Stimulated activated naive CD4-positive, alpha-beta T cell treated with Interleukin-2 at 50 U/mL for 16 hours (primary cell): Measurements from ENCODE around the gene TOP1.
A peak's percentile ranks its signal among the peaks of the same experiment; 100 is the strongest.
"Not testable (repeated sequence)": the region's sequence is repeated elsewhere in the genome, so short reads cannot be mapped to it uniquely, and the experiment has no call there.

Experiments
- DNase-seq: peaks from one replicate; lab custom pipeline; 2025; lab: John Stamatoyannopoulos, UW

The TOP1 gene

GRCh38 chr20:41095110-41095969, 66.7 kb downstream of the TOP1 start:
- DNase-seq = peak; percentile 27

- no peak for DNase-seq
Observed at GRCh38 chr20:41098703-41099250, 70.2 kb downstream of the TOP1 start.

GRCh38 chr20:41100001-41100480, 71.4 kb downstream of the TOP1 start:
- no peak for DNase-seq

DNA sequence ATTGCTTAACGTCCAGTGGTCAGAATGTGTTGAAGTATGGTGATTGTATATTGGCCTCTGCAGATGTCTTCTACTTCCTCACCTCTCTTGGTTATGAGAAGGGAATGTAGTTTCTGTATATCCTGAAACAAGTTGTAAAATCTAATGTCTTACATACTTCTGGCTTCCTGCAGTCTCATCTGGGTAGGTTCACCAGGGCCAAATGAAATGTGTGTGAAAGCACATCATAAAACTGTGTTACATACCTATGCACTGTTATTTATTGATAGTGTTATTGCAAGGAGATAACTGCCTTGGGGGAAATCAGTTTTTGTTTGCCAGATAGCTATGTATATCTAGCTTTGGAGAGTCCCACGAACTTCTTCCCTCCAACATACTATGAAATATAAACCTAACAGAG, 73.0 kb downstream of the TOP1 start:
- DNase-seq = no peak

DNA sequence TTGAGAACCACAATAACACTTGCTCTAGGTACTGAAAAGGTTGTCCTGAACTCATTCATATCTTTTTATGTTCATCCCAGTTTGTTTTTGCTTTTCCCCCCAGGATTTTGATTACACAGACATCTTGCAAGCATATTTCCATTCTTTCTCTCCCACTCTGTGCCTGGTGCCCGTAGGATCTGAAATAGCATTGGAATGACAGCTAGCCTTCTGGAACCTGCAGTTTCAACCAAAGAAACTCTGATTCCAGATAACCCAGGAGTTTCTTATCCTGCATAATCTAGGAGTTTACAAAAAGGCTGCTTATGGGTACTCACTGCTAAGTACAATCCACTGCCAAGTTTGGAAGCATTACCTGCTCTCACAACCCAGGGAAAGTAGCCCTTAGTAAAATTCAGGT, 79.9 kb downstream of the TOP1 start:
- no peak for DNase-seq

DNA sequence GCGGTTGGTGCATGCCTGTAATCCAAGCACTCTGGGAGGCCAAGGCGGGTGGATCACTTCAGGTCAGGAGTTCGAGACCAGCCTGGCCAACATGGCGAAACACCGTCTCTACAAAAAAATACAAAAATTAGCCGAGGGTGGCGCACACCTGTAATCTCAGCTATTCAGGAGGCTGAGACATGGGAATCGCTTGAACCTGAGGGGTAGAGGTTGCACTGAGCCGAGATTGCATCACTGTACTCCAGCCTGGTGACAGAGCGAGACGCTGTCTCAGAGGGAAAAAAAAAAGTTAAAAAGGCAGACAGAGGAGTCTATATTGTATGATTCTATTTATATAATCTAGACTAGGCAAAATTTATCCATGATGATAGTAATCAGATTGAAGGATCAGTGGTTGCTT, 81.4 kb downstream of the TOP1 start:
- no peak for DNase-seq

- no peak for DNase-seq
Observed at GRCh38 chr20:41110930-41111577, 82.4 kb downstream of the TOP1 start.

- no peak for DNase-seq
Observed at GRCh38 chr20:41111578-41111951, 82.9 kb downstream of the TOP1 start.

DNA sequence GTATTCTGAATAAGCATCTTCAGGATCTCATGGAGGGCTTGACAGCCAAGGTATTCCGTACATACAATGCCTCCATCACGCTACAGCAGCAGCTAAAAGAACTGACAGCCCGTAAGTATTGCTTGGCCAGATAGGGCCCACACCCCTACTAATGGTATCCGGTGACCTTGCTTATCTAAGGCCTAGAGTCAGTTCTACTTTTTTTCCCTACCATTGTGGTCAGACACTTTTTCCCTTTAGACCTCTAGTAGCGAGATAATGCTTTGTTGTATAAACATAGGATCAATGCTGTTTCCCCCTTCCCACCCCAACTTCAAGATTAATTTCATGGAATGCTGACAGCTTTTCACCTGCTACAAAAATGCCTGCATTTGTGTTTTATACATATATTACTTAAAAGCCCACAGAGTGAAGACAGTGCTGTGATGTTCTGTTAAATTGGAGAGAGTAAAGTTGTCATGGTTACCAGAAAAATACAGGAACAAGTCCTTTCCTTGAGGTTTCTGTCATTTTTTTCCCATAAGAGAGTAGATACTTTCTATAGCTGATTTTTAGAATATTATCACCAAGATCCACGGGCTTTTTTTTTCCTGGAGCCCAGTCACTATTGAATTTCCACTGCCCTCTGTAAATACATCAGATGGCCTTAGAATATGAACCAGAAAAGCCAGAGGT, 87.8 kb downstream of the TOP1 start:
- no peak for DNase-seq

DNA sequence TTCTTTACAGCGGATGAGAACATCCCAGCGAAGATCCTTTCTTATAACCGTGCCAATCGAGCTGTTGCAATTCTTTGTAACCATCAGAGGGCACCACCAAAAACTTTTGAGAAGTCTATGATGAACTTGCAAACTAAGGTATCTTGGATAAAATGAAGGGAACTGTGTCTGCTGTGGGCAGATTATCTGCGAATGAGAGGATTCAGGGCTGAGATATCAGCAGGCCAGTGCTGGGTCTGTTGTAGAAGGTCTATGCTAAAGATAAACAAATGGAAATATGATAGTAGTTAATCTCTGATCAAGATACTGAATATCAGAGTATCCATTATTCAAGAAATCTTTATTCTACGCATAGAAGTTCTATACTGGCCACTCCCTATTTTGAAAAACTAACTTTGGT, 89.5 kb downstream of the TOP1 start:
- not testable (repeated sequence) for DNase-seq

GRCh38 chr20:41118632-41119031, 90.0 kb downstream of the TOP1 start:
- DNase-seq = no peak

- DNase-seq = no peak
Observed at GRCh38 chr20:41119614-41120561, 91.3 kb downstream of the TOP1 start.

- no peak for DNase-seq
Observed at GRCh38 chr20:41121399-41121798, 92.8 kb downstream of the TOP1 start.

DNA sequence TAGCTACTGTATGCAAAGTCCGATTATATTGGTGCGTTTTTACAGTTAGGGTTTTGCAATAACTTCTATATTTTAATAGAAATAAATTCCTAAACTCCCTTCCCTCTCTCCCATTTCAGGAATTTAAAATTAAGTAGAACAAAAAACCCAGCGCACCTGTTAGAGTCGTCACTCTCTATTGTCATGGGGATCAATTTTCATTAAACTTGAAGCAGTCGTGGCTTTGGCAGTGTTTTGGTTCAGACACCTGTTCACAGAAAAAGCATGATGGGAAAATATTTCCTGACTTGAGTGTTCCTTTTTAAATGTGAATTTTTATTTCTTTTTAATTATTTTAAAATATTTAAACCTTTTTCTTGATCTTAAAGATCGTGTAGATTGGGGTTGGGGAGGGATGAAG, 95.0 kb downstream of the TOP1 start:
- no peak for DNase-seq

- no peak for DNase-seq
Observed at GRCh38 chr20:41124451-41125094, 96.0 kb downstream of the TOP1 start.

GRCh38 chr20:41125530-41126457, 97.2 kb downstream of the TOP1 start:
- DNase-seq = no peak

DNA sequence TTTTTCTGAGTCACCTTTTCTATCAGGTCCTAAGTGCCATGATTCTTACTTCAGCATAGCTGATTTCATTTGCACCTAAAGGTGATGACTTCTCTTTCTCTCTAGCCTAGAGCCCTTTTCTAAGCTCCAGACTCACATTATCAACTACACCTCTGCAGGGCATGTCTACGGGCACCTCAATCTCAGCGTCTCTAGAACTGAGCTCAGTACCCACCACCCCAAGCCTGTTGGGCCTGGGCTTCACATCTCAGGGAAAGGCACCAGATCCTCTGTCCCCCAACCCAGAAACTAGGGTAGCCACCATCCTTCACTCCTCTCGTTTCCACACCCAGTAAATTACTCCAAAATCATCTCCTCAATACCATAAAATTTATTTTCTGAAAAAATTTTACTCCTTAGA, 98.1 kb downstream of the TOP1 start:
- DNase-seq = no peak

DNA sequence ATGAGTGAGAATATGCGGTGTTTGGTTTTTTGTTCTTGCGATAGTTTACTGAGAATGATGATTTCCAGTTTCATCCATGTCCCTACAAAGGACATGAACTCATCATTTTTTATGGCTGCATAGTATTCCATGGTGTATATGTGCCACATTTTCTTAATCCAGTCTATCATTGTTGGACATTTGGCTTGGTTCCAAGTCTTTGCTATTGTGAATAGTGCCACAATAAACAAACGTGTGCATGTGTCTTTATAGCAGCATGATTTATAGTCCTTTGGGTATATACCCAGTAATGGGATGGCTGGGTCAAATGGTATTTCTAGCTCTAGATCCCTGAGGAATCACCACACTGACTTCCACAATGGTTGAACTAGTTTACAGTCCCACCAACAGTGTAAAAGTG, 99.7 kb downstream of the TOP1 start:
- not testable (repeated sequence) for DNase-seq

GRCh38 chr20:41131594-41132387, 103.2 kb downstream of the TOP1 start:
- DNase-seq = no peak
